IMR-90 (cell line): ENCODE data around the gene TIE1.

Experiments used
- BHLHE40 ChIP-seq: fragments of 150-350 bp; IDR thresholded peaks from 2 replicates; pipeline ENCODE4 v1.6.1; 2016; ENCODE audit warnings: mild to moderate bottlenecking, low read depth, low read length
- MAFK ChIP-seq: IDR thresholded peaks from 2 replicates; pipeline ENCODE4 v1.6.1; 2012; ENCODE audit warnings: low read depth, low read length, improper control_type of control experiment
- MXI1 ChIP-seq: IDR thresholded peaks from 2 replicates; pipeline ENCODE4 v1.6.1; 2012; ENCODE audit warnings: low read depth, mild to moderate bottlenecking, low read length, moderate library complexity, borderline replicate concordance
- POLR2A ChIP-seq: IDR thresholded peaks from 2 replicates; pipeline ENCODE4 v1.6.1; 2012; ENCODE audit warnings: mild to moderate bottlenecking, low read depth, low read length
- RAD21 ChIP-seq: IDR thresholded peaks from 2 replicates; pipeline ENCODE4 v1.6.1; 2012; ENCODE audit warnings: low read length, improper control_type of control experiment
- SMC3 ChIP-seq: fragments of 150-350 bp; IDR thresholded peaks from 2 replicates; pipeline ENCODE4 v1.6.1; 2016; ENCODE audit warnings: low read depth, mild to moderate bottlenecking, antibody characterized with exemption, low read length, moderate library complexity
- TF ChIP-seq, protein P1 (sequence below): conservative IDR thresholded peaks from 2 replicates; pipeline ENCODE4 v1.5.1; 2012; ENCODE audit warnings: mild to moderate bottlenecking, low read depth, low read length, improper control_type of control experiment

GRCh38 chr1:43258370-43258769 lies 42.4 kb upstream of the TIE1 start:
- no peak for TF ChIP-seq MXI1
- TF ChIP-seq, protein P1, sequence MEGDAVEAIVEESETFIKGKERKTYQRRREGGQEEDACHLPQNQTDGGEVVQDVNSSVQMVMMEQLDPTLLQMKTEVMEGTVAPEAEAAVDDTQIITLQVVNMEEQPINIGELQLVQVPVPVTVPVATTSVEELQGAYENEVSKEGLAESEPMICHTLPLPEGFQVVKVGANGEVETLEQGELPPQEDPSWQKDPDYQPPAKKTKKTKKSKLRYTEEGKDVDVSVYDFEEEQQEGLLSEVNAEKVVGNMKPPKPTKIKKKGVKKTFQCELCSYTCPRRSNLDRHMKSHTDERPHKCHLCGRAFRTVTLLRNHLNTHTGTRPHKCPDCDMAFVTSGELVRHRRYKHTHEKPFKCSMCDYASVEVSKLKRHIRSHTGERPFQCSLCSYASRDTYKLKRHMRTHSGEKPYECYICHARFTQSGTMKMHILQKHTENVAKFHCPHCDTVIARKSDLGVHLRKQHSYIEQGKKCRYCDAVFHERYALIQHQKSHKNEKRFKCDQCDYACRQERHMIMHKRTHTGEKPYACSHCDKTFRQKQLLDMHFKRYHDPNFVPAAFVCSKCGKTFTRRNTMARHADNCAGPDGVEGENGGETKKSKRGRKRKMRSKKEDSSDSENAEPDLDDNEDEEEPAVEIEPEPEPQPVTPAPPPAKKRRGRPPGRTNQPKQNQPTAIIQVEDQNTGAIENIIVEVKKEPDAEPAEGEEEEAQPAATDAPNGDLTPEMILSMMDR: no peak
- no peak for TF ChIP-seq POLR2A
- no peak for TF ChIP-seq SMC3
- no peak for TF ChIP-seq MAFK
- TF ChIP-seq BHLHE40: no peak
- no peak for TF ChIP-seq RAD21
